Caco-2 (cell line): Measurements from ENCODE around the gene KIF13A. TPM values are rescaled to one million over a fixed set of nuclear protein-coding genes. Genes with fewer than 3 reads are reported as not detected.

Experiments used
- BruUV-seq: library from RNA; stranded (reverse); fragments of 400-500 nt; replicated peaks from 2 replicates; lab custom pipeline; 2021; lab: Mats Ljungman, UMichigan
- CTCF ChIA-PET: fragments of 300-600 bp; sonication (Branson Sonifier 250); formaldehyde crosslinking; loops from one replicate; lab custom pipeline; 2022; ENCODE audit warnings: antibody characterized with exemption; lab: Charles Lee
- POLR2A ChIA-PET: fragments of 300-600 bp; sonication (Branson Sonifier 250); formaldehyde crosslinking; loops from one replicate; lab custom pipeline; 2022; ENCODE audit warnings: antibody characterized with exemption; lab: Charles Lee
- DNase-seq, 2 experiments: peaks; one replicate each; pipeline versions ENCODE4 v3.0.0 to v3.0.0-alpha.2; 2020 to 2022
- H3K27me3 ChIP-seq: replicated peaks from 2 replicates; pipeline ENCODE4 v1.6.0; 2011; ENCODE audit warnings: low read length; ENCODE audit not compliant: control insufficient read depth, insufficient read depth
- H3K36me3 ChIP-seq: 2 replicates; pipeline ENCODE4 v1.5.1; 2011; ENCODE audit warnings: low read length; ENCODE audit not compliant: control insufficient read depth, insufficient read depth
- H3K4me1 ChIP-seq: fragments of 250-450 bp; sonication (Bioruptor Pico); 2 replicates; pipeline ENCODE4 v1.5.1; 2020; ENCODE audit warnings: mild to moderate bottlenecking
- H3K4me3 ChIP-seq: 2 replicates; pipeline ENCODE4 v1.5.1; 2011; ENCODE audit warnings: low read depth, mild to moderate bottlenecking, control low read depth, low read length
- H3K9me3 ChIP-seq: fragments of 250-450 bp; sonication (Bioruptor Pico); 2 replicates; pipeline ENCODE4 v1.5.1; 2020; ENCODE audit warnings: mild to moderate bottlenecking, moderate library complexity
- H3K27ac Mint-ChIP-seq: one replicate; pipeline ENCODE4 v1.8.0; 2022; ENCODE audit warnings: mixed read lengths; ENCODE audit not compliant: unreplicated experiment
- H3K27me3 Mint-ChIP-seq: one replicate; pipeline ENCODE4 v1.8.0; 2022; ENCODE audit warnings: mixed read lengths; ENCODE audit not compliant: insufficient read depth, unreplicated experiment
- H3K36me3 Mint-ChIP-seq: one replicate; pipeline ENCODE4 v1.8.0; 2022; ENCODE audit warnings: mild to moderate bottlenecking, mixed read lengths; ENCODE audit not compliant: insufficient read depth, unreplicated experiment
- H3K4me1 Mint-ChIP-seq: one replicate; pipeline ENCODE4 v1.8.0; 2022; ENCODE audit warnings: low read depth, mixed read lengths; ENCODE audit not compliant: unreplicated experiment
- H3K4me3 Mint-ChIP-seq: one replicate; pipeline ENCODE4 v1.8.0; 2022; ENCODE audit warnings: mild to moderate bottlenecking, moderate library complexity, mixed read lengths; ENCODE audit not compliant: unreplicated experiment
- H3K9me3 Mint-ChIP-seq: one replicate; pipeline ENCODE4 v1.8.0; 2022; ENCODE audit warnings: mixed read lengths; ENCODE audit not compliant: unreplicated experiment
- CTCF ChIP-seq, 2 experiments: fragments of 200-600 bp in 1 of 2; IDR thresholded peaks; 1 replicate in 1 of 2; 2 replicates in 1 of 2; pipeline versions ENCODE4 v1.5.1 to v1.8.0; 2011 to 2022; ENCODE audit warnings: antibody characterized with exemption in 1 of 2, control low read depth in 1 of 2, inconsistent platforms in 1 of 2, low read depth in 1 of 2, low read length in 1 of 2, mild to moderate bottlenecking in 1 of 2, moderate library complexity in 1 of 2; ENCODE audit not compliant: insufficient read depth in 1 of 2, severe bottlenecking in 1 of 2, unreplicated experiment in 1 of 2
- intact Hi-C: fragments of 100-400 bp; cut with micrococcal nuclease; formaldehyde crosslinking; loops from one replicate; pipeline ENCODE4 v1.10.0; 2022; ENCODE audit not compliant: unreplicated experiment
- total RNA-seq: library from RNA; stranded (reverse); gene quantifications from 2 replicates; pipeline ENCODE4 v1.2.3, GENCODE V29; 2022

KIF13A gene
- total RNA-seq, 1 experiment from 2014 or later = 13.8 TPM

GRCh38 chr6:17780061-17780460 is 207.4 kb downstream of the KIF13A start:
- Mint-ChIP-seq H3K4me3 (no peak overlapping the region), H3K36me3 (peaks cover 18% of the 10 kb centered on the region), H3K27ac (no peak overlapping the region), H3K27me3 (no peaks in the 10 kb centered on the region), H3K4me1 (peaks cover 7% of the 10 kb centered on the region), H3K9me3 (no peaks in the 10 kb centered on the region)
- no TSS peak for BruUV-seq
- intact Hi-C loops = no loop called here
- H3K9me3 ChIP-seq = no peaks in the 10 kb centered on the region
- no peak overlapping the region for H3K4me3 ChIP-seq
- no peaks in the 10 kb centered on the region; the same call in none of the 2 replicates for H3K36me3 ChIP-seq
- H3K4me1 ChIP-seq = no peaks in the 10 kb centered on the region
- POLR2A ChIA-PET = no interaction called here
- no peak for DNase-seq
- no peak for TF ChIP-seq CTCF (IDR thresholded peaks at IDR 0.05; ENCODE audit: insufficient read depth in 1 of 2, low read depth in 1 of 2, low read length in 1 of 2, severe bottlenecking in 1 of 2, unreplicated experiment in 1 of 2)
- CTCF ChIA-PET = interaction anchor here (0.6 kb wide), 1 partner anchor 58 kb away, joined by 4 read pairs; no protein-coding TSS in a partner anchor
- H3K27me3 ChIP-seq = no peaks in the 10 kb centered on the region

GRCh38 chr6:17771609-17772008 is 215.8 kb downstream of the KIF13A start:
- Histone ChIP-seq H3K4me3 (no peak overlapping the region), H3K4me1 (no peaks in the 10 kb centered on the region), H3K9me3 (no peaks in the 10 kb centered on the region), H3K36me3 (no peaks in the 10 kb centered on the region; the same call in 1 of the 2 replicates), H3K27me3 (no peaks in the 10 kb centered on the region)
- H3K27ac Mint-ChIP-seq = no peak overlapping the region
- TF ChIP-seq CTCF (IDR thresholded peaks at IDR 0.05; ENCODE audit: insufficient read depth in 1 of 2, low read depth in 1 of 2, low read length in 1 of 2, severe bottlenecking in 1 of 2, unreplicated experiment in 1 of 2) = no peak
- no peaks in the 10 kb centered on the region for H3K27me3 Mint-ChIP-seq
- no peaks in the 10 kb centered on the region for H3K4me1 Mint-ChIP-seq
- DNase-seq = no peak
- H3K4me3 Mint-ChIP-seq = no peak overlapping the region
- CTCF ChIA-PET = no interaction called here
- intact Hi-C loops = no loop called here
- H3K36me3 Mint-ChIP-seq = peaks cover 17% of the 10 kb centered on the region
- POLR2A ChIA-PET = no interaction called here
- BruUV-seq = no TSS peak
- H3K9me3 Mint-ChIP-seq = no peaks in the 10 kb centered on the region

DNA sequence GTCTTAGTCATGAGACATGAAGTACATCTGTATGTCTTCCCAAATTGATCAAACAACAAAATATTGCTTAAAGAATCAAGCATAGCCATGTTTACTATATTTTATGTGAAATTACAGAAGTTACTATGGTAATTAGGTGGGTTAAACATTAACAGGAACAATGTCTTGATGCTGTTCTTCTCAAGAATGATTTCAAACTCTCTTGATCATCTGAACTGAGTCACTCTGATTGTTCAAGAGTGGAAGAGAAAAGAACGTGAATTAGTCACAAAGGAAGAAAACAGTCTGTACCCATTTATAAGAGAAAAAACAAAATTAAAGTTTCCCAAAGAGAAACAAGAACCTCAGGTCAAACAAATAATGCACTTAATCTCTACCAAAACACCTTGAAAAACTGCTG is 218.6 kb downstream of the KIF13A start:
- intact Hi-C loops = loop anchor here (10.0 kb wide), 1 partner anchor 64 kb away; the partner anchor contains the start of gene NUP153
- H3K27ac Mint-ChIP-seq = no peak overlapping the region
- no peak overlapping the region for H3K4me3 Mint-ChIP-seq
- no peaks in the 10 kb centered on the region for H3K27me3 Mint-ChIP-seq
- POLR2A ChIA-PET = no interaction called here
- CTCF ChIA-PET = no interaction called here
- no peak for TF ChIP-seq CTCF (IDR thresholded peaks at IDR 0.05; ENCODE audit: insufficient read depth in 1 of 2, low read depth in 1 of 2, low read length in 1 of 2, severe bottlenecking in 1 of 2, unreplicated experiment in 1 of 2)
- no peaks in the 10 kb centered on the region for H3K4me1 Mint-ChIP-seq
- peaks cover 15% of the 10 kb centered on the region for H3K36me3 Mint-ChIP-seq
- no peak for DNase-seq
- H3K36me3 ChIP-seq = no peaks in the 10 kb centered on the region
- no peaks in the 10 kb centered on the region for H3K9me3 ChIP-seq
- H3K4me1 ChIP-seq = no peaks in the 10 kb centered on the region
- H3K9me3 Mint-ChIP-seq = no peaks in the 10 kb centered on the region
- H3K27me3 ChIP-seq = no peaks in the 10 kb centered on the region
- no TSS peak for BruUV-seq
- H3K4me3 ChIP-seq = no peak overlapping the region
